Tibial nerve (tissue), 4 donors: ENCODE measurements around the gene GPR137B. TPM values are rescaled to one million over a fixed set of nuclear protein-coding genes. Genes with fewer than 3 reads are reported as not detected.
"Not testable (repeated sequence)": the region's sequence is repeated elsewhere in the genome, so short reads cannot be mapped to it uniquely, and the experiment has no call there.

ENCODE experiments used
- DNase-seq, 2 donors: peaks; one replicate each; pipeline ENCODE4 v3.0.0-alpha.2; 2019; ENCODE audit warnings: low spot score in 2 of 2
- H3K27ac ChIP-seq, 4 donors: fragments of 200-600 bp; sonication (generic) in 3 of 4; one replicate each; pipeline ENCODE4 v1.5.1; 2017 to 2019; ENCODE audit warnings: mild to moderate bottlenecking in 1 of 4
- H3K27me3 ChIP-seq, 2 donors: fragments of 200-600 bp; sonication (generic) in 1 of 2; one replicate each; pipeline versions ENCODE4 v1.5.1 to v1.6.0; 2017 to 2019
- H3K36me3 ChIP-seq, 3 donors: fragments of 200-600 bp; sonication (generic); one replicate each; pipeline ENCODE4 v1.5.1; 2018 to 2019
- H3K4me1 ChIP-seq, 4 donors: fragments of 200-600 bp; sonication (generic) in 3 of 4; one replicate each; pipeline ENCODE4 v1.5.1; 2017 to 2019
- H3K4me3 ChIP-seq, 4 donors: fragments of 200-600 bp; sonication (generic) in 3 of 4; one replicate each; pipeline ENCODE4 v1.5.1; 2017 to 2019; ENCODE audit warnings: mild to moderate bottlenecking in 1 of 4, moderate library complexity in 1 of 4
- H3K9me3 ChIP-seq, 4 donors: fragments of 200-600 bp; sonication (generic) in 3 of 4; one replicate each; pipeline ENCODE4 v1.5.1; 2017 to 2019
- CTCF ChIP-seq, 5 experiments: fragments of 200-600 bp in 3 of 5; fragments of 450-650 bp in 2 of 5; sonication (generic) in 3 of 5; IDR thresholded peaks; one replicate each; pipeline ENCODE4 v1.5.1; 2016 to 2019; ENCODE audit warnings: antibody characterized with exemption in 5 of 5, mild to moderate bottlenecking in 3 of 5, moderate library complexity in 2 of 5
- EP300 ChIP-seq, 2 donors: sonication (generic); formaldehyde crosslinking; IDR thresholded peaks; one replicate each; pipeline ENCODE4 v1.6.1; 2017; ENCODE audit warnings: antibody characterized with exemption in 2 of 2, mild to moderate bottlenecking in 1 of 2
- POLR2A ChIP-seq, 2 donors: fragments of 450-650 bp; IDR thresholded peaks; one replicate each; pipeline ENCODE4 v1.6.1; 2017; ENCODE audit warnings: antibody characterized with exemption in 2 of 2, mild to moderate bottlenecking in 2 of 2, moderate library complexity in 2 of 2
- WGBS, 2 donors: methylation state at CpG; one replicate each; pipeline ENCODE4 v1.1.5; 2018; 5-methylcytosine and 5-hydroxymethylcytosine counted together
- total RNA-seq, 4 donors: library from RNA; depleted of rRNA; stranded (reverse); fragments of >200 nt; gene quantifications; one replicate each; pipeline ENCODE4 v1.1.0, GENCODE V29; 2016

GPR137B gene
- 10 to 100 TPM; 51.1 to 94.8 (median 74.0) TPM for total RNA-seq

GRCh38 chr1:236142253-236143103 lies at the start of gene GPR137B:
GPR137B (plus strand) TSS chr1:236142539; CDS start chr1:236142623, 84 bp downstream.
- TF ChIP-seq EP300 (IDR thresholded peaks at IDR 0.05), result peak in 1 of 2 donors; percentile 55
- TF ChIP-seq CTCF (IDR thresholded peaks at IDR 0.05), result no peak
- TF ChIP-seq POLR2A (IDR thresholded peaks at IDR 0.05), result peak in 1 of 2 donors; percentile 49
- Histone ChIP-seq H3K4me3 (peak within 1 kb of the TSS; percentile 52 to 95 (median 74)), H3K9me3 (no peaks in the 10 kb centered on the region), H3K36me3 (peaks cover 0 to 4% (median 0%) of the 10 kb centered on the region in 3 donors), H3K27me3 (no peaks in the 10 kb centered on the region), H3K27ac (peak within 1 kb of the TSS; percentile 71 to 91 (median 81)), H3K4me1 (peaks cover 0 to 51% (median 7%) of the 10 kb centered on the region in 4 donors)
- WGBS, 2 donors, result 0% methylated on average over 29 to 40 of the region's 105 CpGs
- DNase-seq, result peak in 1 of 2 donors; percentile 26

- TF ChIP-seq EP300 (IDR thresholded peaks at IDR 0.05), result no peak
- TF ChIP-seq POLR2A (IDR thresholded peaks at IDR 0.05), result no peak
- no peak for TF ChIP-seq CTCF (IDR thresholded peaks at IDR 0.05)
- 74 to 76% methylated on average over 5 of the region's 5 CpGs for WGBS, 2 donors
- Histone ChIP-seq H3K27me3 (no peaks in the 10 kb centered on the region), H3K9me3 (peaks cover 0 to 4% (median 0%) of the 10 kb centered on the region in 4 donors), H3K4me1 (no peaks in the 10 kb centered on the region), H3K36me3 (no peaks in the 10 kb centered on the region), H3K27ac (no peak overlapping the region), H3K4me3 (no peak overlapping the region)
- DNase-seq, result no peak
Measured at GRCh38 chr1:236092899-236093298, 49.4 kb upstream of the GPR137B start.

GRCh38 chr1:236095705-236096520 lies 46.4 kb upstream of the GPR137B start:
- Histone ChIP-seq H3K4me1 (peaks cover 0 to 8% (median 0%) of the 10 kb centered on the region in 4 donors), H3K27me3 (no peaks in the 10 kb centered on the region), H3K4me3 (no peak overlapping the region), H3K27ac (no peak overlapping the region), H3K9me3 (peaks cover 0 to 4% (median 0%) of the 10 kb centered on the region in 4 donors), H3K36me3 (no peaks in the 10 kb centered on the region)
- TF ChIP-seq POLR2A (IDR thresholded peaks at IDR 0.05), result no peak
- no peak for TF ChIP-seq EP300 (IDR thresholded peaks at IDR 0.05)
- no peak for DNase-seq
- 67 to 70% methylated on average over 3 of the region's 3 CpGs for WGBS, 2 donors

GRCh38 chr1:236096660-236097482 lies 45.5 kb upstream of the GPR137B start:
- H3K27ac ChIP-seq, result peak overlapping the region in 2 of 4 donors; percentile 16 to 21
- WGBS, 2 donors, result 68 to 73% methylated on average over 15 of the region's 15 CpGs
- peak; percentile 67 to 82 for DNase-seq

GRCh38 chr1:236098267-236098666 lies 44.1 kb upstream of the GPR137B start:
- Histone ChIP-seq H3K27ac (no peak overlapping the region), H3K27me3 (no peaks in the 10 kb centered on the region), H3K4me1 (peaks cover 0 to 8% (median 0%) of the 10 kb centered on the region in 4 donors), H3K9me3 (peaks cover 0 to 4% (median 0%) of the 10 kb centered on the region in 4 donors), H3K4me3 (no peak overlapping the region), H3K36me3 (no peaks in the 10 kb centered on the region)
- 53 to 92% methylated on average over 1 of the region's 1 CpG for WGBS, 2 donors
- no peak for TF ChIP-seq CTCF (IDR thresholded peaks at IDR 0.05)
- no peak for TF ChIP-seq EP300 (IDR thresholded peaks at IDR 0.05)
- TF ChIP-seq POLR2A (IDR thresholded peaks at IDR 0.05), result no peak
- no peak for DNase-seq

More at GRCh38 chr1:236096660-236097482, 45.5 kb upstream of the GPR137B start:
- H3K27me3 ChIP-seq, H3K4me3 ChIP-seq, H3K4me1 ChIP-seq, H3K36me3 ChIP-seq, H3K9me3 ChIP-seq: not testable (repeated sequence)
